Skeletal muscle tissue (tissue), 4 donors: ENCODE data around the gene METTL24. TPM values are rescaled to one million over a fixed set of nuclear protein-coding genes. Genes with fewer than 3 reads are reported as not detected.
"Not testable (repeated sequence)": the region's sequence is repeated elsewhere in the genome, so short reads cannot be mapped to it uniquely, and the experiment has no call there.

ENCODE experiments used
- H3K27ac ChIP-seq: one replicate; pipeline ENCODE4 v1.7.0; 2013; ENCODE audit warnings: mild to moderate bottlenecking, low read depth, low read length, inconsistent platforms
- H3K27me3 ChIP-seq, 3 donors: one replicate each; pipeline ENCODE4 v1.7.0; 2013; ENCODE audit warnings: low read length in 3 of 3; ENCODE audit not compliant: control insufficient read depth in 3 of 3, insufficient read depth in 3 of 3
- H3K36me3 ChIP-seq, 3 donors: one replicate each; pipeline ENCODE4 v1.7.0; 2013; ENCODE audit warnings: low read length in 3 of 3; ENCODE audit not compliant: control insufficient read depth in 3 of 3, insufficient read depth in 3 of 3
- H3K4me1 ChIP-seq, 3 donors: one replicate each; pipeline ENCODE4 v1.7.0; 2013; ENCODE audit warnings: low read length in 3 of 3, mild to moderate bottlenecking in 3 of 3; ENCODE audit not compliant: control insufficient read depth in 3 of 3, insufficient read depth in 3 of 3
- H3K4me3 ChIP-seq, 3 donors: one replicate each; pipeline ENCODE4 v1.7.0; 2013; ENCODE audit warnings: low read length in 3 of 3
- H3K9ac ChIP-seq, 3 donors: one replicate each; pipeline ENCODE4 v1.7.0; 2013; ENCODE audit warnings: low read length in 3 of 3, mild to moderate bottlenecking in 3 of 3, moderate library complexity in 2 of 3, low read depth in 1 of 3
- H3K9me3 ChIP-seq, 3 donors: one replicate each; pipeline ENCODE4 v1.7.0; 2013; ENCODE audit warnings: low read length in 3 of 3; ENCODE audit not compliant: control insufficient read depth in 3 of 3
- total RNA-seq: library from RNA; depleted of rRNA; stranded (reverse); fragments of >200 nt; gene quantifications from one replicate; pipeline ENCODE4 v1.2.3, GENCODE V29; 2014
- donor health status: Osteomylitis.

The METTL24 gene
- total RNA-seq, 1 donor from 2014 or later = 0.52 TPM

GRCh38 chr6:110307368-110307767 is 50.8 kb downstream of the METTL24 start:
- H3K4me3 ChIP-seq = no peak overlapping the region
- no peaks in the 10 kb centered on the region for H3K9me3 ChIP-seq
- H3K27me3 ChIP-seq = no peaks in the 10 kb centered on the region
- no peaks in the 10 kb centered on the region for H3K36me3 ChIP-seq
- H3K4me1 ChIP-seq = no peaks in the 10 kb centered on the region
- H3K9ac ChIP-seq = no peak overlapping the region
- no peak overlapping the region for H3K27ac ChIP-seq

- H3K4me3 ChIP-seq, H3K36me3 ChIP-seq, H3K4me1 ChIP-seq, H3K9me3 ChIP-seq, H3K9ac ChIP-seq, H3K27ac ChIP-seq, H3K27me3 ChIP-seq: not testable (repeated sequence)
Measured at GRCh38 chr6:110305832-110306231, 52.3 kb downstream of the METTL24 start.

- not testable (repeated sequence) for H3K4me3 ChIP-seq, H3K36me3 ChIP-seq, H3K9ac ChIP-seq, H3K27me3 ChIP-seq, H3K4me1 ChIP-seq, H3K9me3 ChIP-seq, H3K27ac ChIP-seq
Measured at GRCh38 chr6:110303692-110304091, 54.5 kb downstream of the METTL24 start.

- Histone ChIP-seq H3K27ac (no peak overlapping the region), H3K9ac (no peak overlapping the region), H3K27me3 (peaks cover 0 to 2% (median 0%) of the 10 kb centered on the region in 3 donors), H3K36me3 (no peaks in the 10 kb centered on the region), H3K4me3 (no peak overlapping the region), H3K9me3 (no peaks in the 10 kb centered on the region), H3K4me1 (no peaks in the 10 kb centered on the region)
Measured at GRCh38 chr6:110298916-110299315, 59.2 kb downstream of the METTL24 start.

- Histone ChIP-seq H3K9me3 (no peaks in the 10 kb centered on the region), H3K4me1 (no peaks in the 10 kb centered on the region), H3K27ac (no peak overlapping the region), H3K4me3 (no peak overlapping the region), H3K27me3 (peaks cover 0 to 2% (median 0%) of the 10 kb centered on the region in 3 donors), H3K9ac (no peak overlapping the region), H3K36me3 (no peaks in the 10 kb centered on the region)
Measured at GRCh38 chr6:110298411-110298810, 59.7 kb downstream of the METTL24 start.

- no peaks in the 10 kb centered on the region for H3K9me3 ChIP-seq
- no peaks in the 10 kb centered on the region for H3K36me3 ChIP-seq
- no peak overlapping the region for H3K4me3 ChIP-seq
- H3K9ac ChIP-seq = no peak overlapping the region
- no peak overlapping the region for H3K27ac ChIP-seq
- peaks cover 0 to 2% (median 0%) of the 10 kb centered on the region in 3 donors for H3K27me3 ChIP-seq
- no peaks in the 10 kb centered on the region for H3K4me1 ChIP-seq
Measured at GRCh38 chr6:110296241-110297025, 61.7 kb downstream of the METTL24 start.

- Histone ChIP-seq H3K27ac (no peak overlapping the region), H3K27me3 (peaks cover 0 to 2% (median 0%) of the 10 kb centered on the region in 3 donors), H3K9me3 (no peaks in the 10 kb centered on the region), H3K4me3 (no peak overlapping the region), H3K9ac (no peak overlapping the region), H3K4me1 (no peaks in the 10 kb centered on the region), H3K36me3 (no peaks in the 10 kb centered on the region)
Measured at GRCh38 chr6:110295451-110296165, 62.5 kb downstream of the METTL24 start.

- Histone ChIP-seq H3K4me3 (no peak overlapping the region), H3K9me3 (peaks cover 0 to 2% (median 0%) of the 10 kb centered on the region in 3 donors), H3K4me1 (no peaks in the 10 kb centered on the region), H3K36me3 (no peaks in the 10 kb centered on the region), H3K27ac (no peak overlapping the region), H3K27me3 (no peaks in the 10 kb centered on the region), H3K9ac (no peak overlapping the region)
Measured at GRCh38 chr6:110287462-110288341, 70.4 kb downstream of the METTL24 start.

- Histone ChIP-seq H3K36me3 (no peaks in the 10 kb centered on the region), H3K27ac (no peak overlapping the region), H3K9ac (no peak overlapping the region), H3K9me3 (peaks cover 0 to 2% (median 0%) of the 10 kb centered on the region in 3 donors), H3K4me1 (no peaks in the 10 kb centered on the region), H3K27me3 (no peaks in the 10 kb centered on the region), H3K4me3 (no peak overlapping the region)
Measured at GRCh38 chr6:110285306-110286060, 72.7 kb downstream of the METTL24 start.
